ENCODE results near the gene BMPR1B.

BMPR1B gene

DNA sequence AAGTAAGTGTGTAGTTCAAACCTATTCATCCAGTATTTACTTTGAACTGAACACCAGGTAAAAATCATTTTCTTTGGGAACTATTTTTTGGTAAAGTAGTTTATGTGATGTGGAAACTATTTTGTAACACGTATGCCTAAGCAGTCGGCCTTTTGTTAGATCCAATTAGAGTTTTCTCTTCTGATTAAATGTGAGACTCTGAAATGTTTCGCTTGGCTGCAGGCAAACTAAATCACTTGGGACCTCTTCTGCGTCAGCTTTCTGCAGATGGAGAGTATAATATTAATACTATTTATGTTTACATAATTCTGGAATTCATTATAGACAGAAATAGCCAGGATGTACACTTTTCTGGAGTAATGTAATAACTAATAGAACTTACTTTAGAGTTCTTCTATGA, 46.9 kb downstream of the BMPR1B start:
- TF ChIP-seq, protein P1, sequence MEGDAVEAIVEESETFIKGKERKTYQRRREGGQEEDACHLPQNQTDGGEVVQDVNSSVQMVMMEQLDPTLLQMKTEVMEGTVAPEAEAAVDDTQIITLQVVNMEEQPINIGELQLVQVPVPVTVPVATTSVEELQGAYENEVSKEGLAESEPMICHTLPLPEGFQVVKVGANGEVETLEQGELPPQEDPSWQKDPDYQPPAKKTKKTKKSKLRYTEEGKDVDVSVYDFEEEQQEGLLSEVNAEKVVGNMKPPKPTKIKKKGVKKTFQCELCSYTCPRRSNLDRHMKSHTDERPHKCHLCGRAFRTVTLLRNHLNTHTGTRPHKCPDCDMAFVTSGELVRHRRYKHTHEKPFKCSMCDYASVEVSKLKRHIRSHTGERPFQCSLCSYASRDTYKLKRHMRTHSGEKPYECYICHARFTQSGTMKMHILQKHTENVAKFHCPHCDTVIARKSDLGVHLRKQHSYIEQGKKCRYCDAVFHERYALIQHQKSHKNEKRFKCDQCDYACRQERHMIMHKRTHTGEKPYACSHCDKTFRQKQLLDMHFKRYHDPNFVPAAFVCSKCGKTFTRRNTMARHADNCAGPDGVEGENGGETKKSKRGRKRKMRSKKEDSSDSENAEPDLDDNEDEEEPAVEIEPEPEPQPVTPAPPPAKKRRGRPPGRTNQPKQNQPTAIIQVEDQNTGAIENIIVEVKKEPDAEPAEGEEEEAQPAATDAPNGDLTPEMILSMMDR (IDR thresholded peaks at IDR 0.05) = no peak
- no peak for DNase-seq (ENCODE audit: low spot score)
- no peak overlapping the region for H3K4me3 ChIP-seq
- no peak overlapping the region for H3K27ac ChIP-seq

DNA sequence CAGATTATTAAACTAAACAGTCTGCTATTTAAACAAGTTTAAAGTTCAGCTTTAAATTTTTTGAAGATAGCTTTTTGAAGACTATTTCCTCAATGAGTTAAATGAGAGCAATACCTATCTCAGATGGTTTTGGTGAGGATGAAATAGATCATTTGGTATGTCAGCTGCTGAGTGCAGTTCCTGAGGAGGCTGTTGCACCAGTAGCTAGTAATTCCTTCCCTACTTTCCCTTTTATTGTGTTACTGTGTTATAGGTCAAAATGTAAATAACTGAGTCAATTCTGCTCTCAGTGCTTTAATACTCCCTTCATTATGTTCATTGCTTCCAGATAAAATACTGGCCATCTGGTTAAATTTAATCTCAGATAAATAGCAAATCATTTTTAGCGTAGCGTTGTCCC, 48.6 kb downstream of the BMPR1B start:
- DNase-seq (ENCODE audit: low spot score) = no peak
- TF ChIP-seq, protein P1 (IDR thresholded peaks at IDR 0.05) = no peak
- Histone ChIP-seq H3K4me3 (no peak overlapping the region), H3K27ac (no peak overlapping the region)

DNA sequence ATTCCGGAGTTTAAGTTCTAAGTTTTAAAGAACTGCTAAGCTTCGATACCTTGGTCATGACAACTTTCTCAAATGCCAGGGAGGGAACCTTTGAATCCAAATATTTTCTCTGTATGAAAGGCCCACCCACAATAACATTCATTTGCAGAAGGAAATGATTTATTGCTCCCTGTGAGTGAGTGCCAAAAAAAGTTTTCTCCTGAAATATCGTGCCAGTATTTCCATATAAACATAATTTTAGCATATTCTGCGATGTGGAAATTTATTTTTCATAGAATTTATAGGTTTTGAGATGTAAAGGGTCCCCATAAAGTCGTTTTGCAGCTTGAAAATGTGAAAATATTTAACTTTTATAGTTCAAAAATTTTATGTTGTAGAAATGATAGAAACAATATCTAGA, 53.9 kb downstream of the BMPR1B start:
- Histone ChIP-seq H3K4me3 (no peak overlapping the region), H3K27ac (no peak overlapping the region)
- DNase-seq (ENCODE audit: low spot score) = no peak
- TF ChIP-seq, protein P1 (IDR thresholded peaks at IDR 0.05) = no peak

DNA sequence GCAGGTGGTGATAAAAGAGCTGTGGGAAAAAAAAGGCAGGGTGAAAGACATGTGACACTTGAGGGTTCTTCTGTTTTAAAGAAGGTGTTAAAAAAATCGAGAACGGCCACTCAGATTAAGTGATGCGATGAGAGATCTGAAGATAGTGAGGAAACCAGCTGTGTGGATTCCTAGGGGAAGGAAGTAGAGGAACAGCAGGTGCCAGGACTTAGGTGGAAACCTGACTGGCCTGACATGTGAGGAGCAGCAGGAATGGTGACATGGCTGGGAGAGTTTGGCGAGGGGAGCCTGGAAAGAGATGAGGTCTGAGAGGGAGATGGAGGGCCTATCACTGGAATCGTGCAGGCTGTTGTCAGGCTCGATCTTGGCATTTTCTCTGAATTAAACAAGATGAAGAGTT, 55.5 kb downstream of the BMPR1B start:
- H3K4me3 ChIP-seq = no peak overlapping the region
- H3K27ac ChIP-seq = no peak overlapping the region
- TF ChIP-seq, protein P1 (IDR thresholded peaks at IDR 0.05) = no peak
- DNase-seq (ENCODE audit: low spot score) = no peak

DNA sequence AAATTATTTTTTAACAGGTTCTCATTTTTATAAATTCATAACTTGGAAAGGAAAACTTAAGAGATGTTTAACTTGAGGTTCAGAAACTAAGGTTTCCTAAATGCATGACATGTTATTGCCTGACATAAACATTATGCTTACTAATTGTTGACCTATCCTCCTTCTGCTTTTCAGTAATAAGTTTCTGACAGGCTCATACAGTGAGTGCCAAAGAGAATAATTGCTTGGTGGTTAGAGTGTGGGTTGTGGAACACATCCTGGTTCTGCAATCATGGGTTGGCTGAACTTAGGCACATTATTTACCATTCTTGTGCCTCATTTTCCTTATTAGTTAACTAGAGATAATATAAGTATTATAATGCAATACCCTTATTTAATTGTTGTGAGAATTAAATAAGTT, 56.5 kb downstream of the BMPR1B start:
- DNase-seq (ENCODE audit: low spot score) = no peak
- H3K4me3 ChIP-seq = no peak overlapping the region
- TF ChIP-seq, protein P1 (IDR thresholded peaks at IDR 0.05) = no peak
- H3K27ac ChIP-seq = no peak overlapping the region

DNA sequence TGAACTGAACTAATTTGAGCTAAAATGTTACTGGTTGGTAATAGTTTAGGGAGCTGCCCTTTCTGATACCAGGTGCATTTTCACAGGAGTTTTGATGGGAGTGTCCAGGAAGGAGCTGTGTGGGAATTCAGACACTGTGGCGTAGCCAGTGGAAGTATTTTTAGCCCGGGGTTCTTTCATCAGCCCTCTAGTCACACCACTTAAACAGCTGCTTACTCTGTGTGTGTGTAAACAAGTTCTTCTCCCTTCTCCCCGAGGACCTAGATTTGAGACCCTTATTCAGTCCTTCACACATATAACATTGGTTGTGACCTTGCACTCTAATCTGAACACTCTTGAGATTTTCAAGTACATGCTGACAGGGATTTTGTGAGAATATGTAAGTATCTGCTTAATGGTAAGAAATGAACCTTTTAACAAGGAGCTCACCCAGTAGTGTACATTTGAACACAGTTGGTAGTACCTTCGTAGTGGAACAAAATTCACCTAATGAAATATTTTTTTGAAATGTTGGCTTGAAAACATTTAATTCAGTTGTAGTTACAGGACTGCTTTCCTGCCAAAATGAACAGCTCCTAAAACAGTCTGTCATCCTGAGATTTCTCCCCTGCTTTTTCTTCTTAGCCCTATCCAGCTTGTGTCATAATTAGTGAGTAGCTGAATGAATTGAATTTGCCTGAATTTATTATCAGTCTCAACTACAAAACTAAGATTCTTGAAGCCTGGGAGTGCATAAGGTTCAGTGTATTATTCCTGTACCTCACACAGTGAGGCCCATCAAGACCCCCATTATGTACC, 61.8 kb downstream of the BMPR1B start:
- H3K4me3 ChIP-seq = no peak overlapping the region
- TF ChIP-seq, protein P1 (IDR thresholded peaks at IDR 0.05) = no peak
- DNase-seq (ENCODE audit: low spot score) = no peak
- no peak overlapping the region for H3K27ac ChIP-seq

DNA sequence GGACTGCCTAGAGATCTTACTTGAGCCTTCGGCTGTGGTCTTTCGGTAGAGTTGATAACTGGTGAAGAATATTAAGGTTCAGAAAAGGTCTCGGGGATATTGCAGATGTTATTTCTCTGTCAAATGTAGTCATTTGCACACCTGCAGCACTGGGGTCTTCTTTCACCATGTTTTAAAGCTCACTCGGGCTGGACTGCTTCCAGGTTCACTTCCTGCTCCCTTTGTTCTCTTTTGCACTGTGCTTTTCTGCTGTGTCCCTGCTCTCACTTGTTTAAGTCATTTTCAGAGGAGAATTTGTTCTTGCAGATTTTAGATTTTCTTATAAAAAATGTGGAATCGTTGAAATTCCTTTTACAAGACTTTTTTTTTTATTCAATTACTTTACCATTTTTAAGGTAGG, 68.5 kb downstream of the BMPR1B start:
- H3K4me3 ChIP-seq = no peak overlapping the region
- no peak overlapping the region for H3K27ac ChIP-seq
- TF ChIP-seq, protein P1 (IDR thresholded peaks at IDR 0.05) = no peak
- no peak for DNase-seq (ENCODE audit: low spot score)

Measured in coronary artery (tissue), 2 donors.